Smooth muscle cell (in vitro differentiated cells): Measurements from ENCODE around the gene MBLAC2. TPM values are rescaled to one million over a fixed set of nuclear protein-coding genes. Genes with fewer than 3 reads are reported as not detected.
A peak's percentile ranks its signal among the peaks of the same experiment; 100 is the strongest.

ENCODE experiments used
- DNase-seq: peaks from one replicate; lab custom pipeline; 2025; ENCODE audit not compliant: unreplicated experiment; lab: John Stamatoyannopoulos, UW
- H2AFZ ChIP-seq: fragments of 200-600 bp; sonication (generic); 2 replicates; pipeline ENCODE4 v1.6.0; 2016; ENCODE audit warnings: antibody characterized with exemption, low read depth, mild to moderate bottlenecking
- H3F3A ChIP-seq: fragments of 200-600 bp; sonication (generic); 2 replicates; pipeline ENCODE4 v1.6.0; 2017; ENCODE audit warnings: antibody characterized with exemption, low read depth
- H3K27ac ChIP-seq: fragments of 200-600 bp; sonication (generic); 2 replicates; pipeline ENCODE4 v1.5.1; 2016; ENCODE audit warnings: low read depth, mild to moderate bottlenecking
- H3K27me3 ChIP-seq: fragments of 200-600 bp; sonication (generic); 2 replicates; pipeline ENCODE4 v1.6.1; 2016; ENCODE audit warnings: low read depth, mild to moderate bottlenecking
- H3K36me3 ChIP-seq: fragments of 200-600 bp; sonication (generic); 2 replicates; pipeline ENCODE4 v1.5.1; 2016; ENCODE audit warnings: low read depth
- H3K4me1 ChIP-seq: fragments of 200-600 bp; sonication (generic); 2 replicates; pipeline ENCODE4 v1.5.1; 2016; ENCODE audit warnings: low read depth
- H3K4me2 ChIP-seq: fragments of 200-600 bp; sonication (generic); 2 replicates; pipeline ENCODE4 v1.6.0; 2016; ENCODE audit warnings: mild to moderate bottlenecking
- H3K4me3 ChIP-seq: fragments of 200-600 bp; sonication (generic); 2 replicates; pipeline ENCODE4 v1.5.1; 2016; ENCODE audit warnings: mild to moderate bottlenecking
- H3K79me2 ChIP-seq: fragments of 200-600 bp; sonication (generic); 2 replicates; pipeline ENCODE4 v1.6.0; 2016; ENCODE audit warnings: low read depth, mild to moderate bottlenecking
- H3K9ac ChIP-seq: fragments of 200-600 bp; sonication (generic); 2 replicates; pipeline ENCODE4 v1.6.0; 2016; ENCODE audit warnings: low read depth
- H3K9me3 ChIP-seq: fragments of 200-600 bp; sonication (generic); replicated peaks from 2 replicates; pipeline ENCODE4 v1.5.1; 2016; ENCODE audit warnings: low read depth
- H4K20me1 ChIP-seq: fragments of 200-600 bp; sonication (generic); 2 replicates; pipeline ENCODE4 v1.6.0; 2016; ENCODE audit warnings: low read depth
- WGBS: methylation state at CpG from one replicate; pipeline ENCODE4 v1.1.7; 2016; ENCODE audit warnings: low lambda C conversion rate; 5-methylcytosine and 5-hydroxymethylcytosine counted together
- polyA plus RNA-seq: library from polyadenylated mRNA; unstranded; fragments of >200 nt; fragmentation: Nextera tagmentation; extraction: Ambion mirVana; gene quantifications from 2 replicates; pipeline ENCODE4 v1.2.1, GENCODE V29; 2016
- total RNA-seq: library from RNA; depleted of rRNA; stranded (reverse); fragments of >200 nt; gene quantifications from 2 replicates; pipeline ENCODE4 v1.2.3, GENCODE V29; 2014
- TF ChIP-seq, protein P1 (sequence below): fragments of 200-600 bp; sonication (generic); IDR thresholded peaks from 2 replicates; pipeline ENCODE4 v1.5.1; 2017; ENCODE audit warnings: borderline replicate concordance, mild to moderate bottlenecking, antibody characterized with exemption; ENCODE audit not compliant: insufficient read depth, poor library complexity, severe bottlenecking

MBLAC2 gene
- total and polyA plus RNA-seq, 2 experiments from 2014 or later = 1.9 to 3.8 TPM

GRCh38 chr5:90440644-90441043 is 33.9 kb downstream of the MBLAC2 start:
- WGBS = 60% methylated on average over 2 of the region's 2 CpGs
- peaks cover 11% of the 10 kb centered on the region for H3K27me3 ChIP-seq
- no peaks in the 10 kb centered on the region for H4K20me1 ChIP-seq
- peak overlapping the region; percentile 96 for H2AFZ ChIP-seq
- H3K79me2 ChIP-seq = no peaks in the 10 kb centered on the region
- no peaks in the 10 kb centered on the region for H3K9me3 ChIP-seq
- no peaks in the 10 kb centered on the region for H3K36me3 ChIP-seq
- H3K4me3 ChIP-seq = no peak overlapping the region
- H3K4me1 ChIP-seq = peaks cover 9% of the 10 kb centered on the region
- H3K27ac ChIP-seq = no peak overlapping the region
- H3K9ac ChIP-seq = no peak overlapping the region
- DNase-seq = no peak
- no peaks in the 10 kb centered on the region for H3F3A ChIP-seq
- H3K4me2 ChIP-seq = peak overlapping the region; percentile 85
- TF ChIP-seq, protein P1, sequence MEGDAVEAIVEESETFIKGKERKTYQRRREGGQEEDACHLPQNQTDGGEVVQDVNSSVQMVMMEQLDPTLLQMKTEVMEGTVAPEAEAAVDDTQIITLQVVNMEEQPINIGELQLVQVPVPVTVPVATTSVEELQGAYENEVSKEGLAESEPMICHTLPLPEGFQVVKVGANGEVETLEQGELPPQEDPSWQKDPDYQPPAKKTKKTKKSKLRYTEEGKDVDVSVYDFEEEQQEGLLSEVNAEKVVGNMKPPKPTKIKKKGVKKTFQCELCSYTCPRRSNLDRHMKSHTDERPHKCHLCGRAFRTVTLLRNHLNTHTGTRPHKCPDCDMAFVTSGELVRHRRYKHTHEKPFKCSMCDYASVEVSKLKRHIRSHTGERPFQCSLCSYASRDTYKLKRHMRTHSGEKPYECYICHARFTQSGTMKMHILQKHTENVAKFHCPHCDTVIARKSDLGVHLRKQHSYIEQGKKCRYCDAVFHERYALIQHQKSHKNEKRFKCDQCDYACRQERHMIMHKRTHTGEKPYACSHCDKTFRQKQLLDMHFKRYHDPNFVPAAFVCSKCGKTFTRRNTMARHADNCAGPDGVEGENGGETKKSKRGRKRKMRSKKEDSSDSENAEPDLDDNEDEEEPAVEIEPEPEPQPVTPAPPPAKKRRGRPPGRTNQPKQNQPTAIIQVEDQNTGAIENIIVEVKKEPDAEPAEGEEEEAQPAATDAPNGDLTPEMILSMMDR = no peak

DNA sequence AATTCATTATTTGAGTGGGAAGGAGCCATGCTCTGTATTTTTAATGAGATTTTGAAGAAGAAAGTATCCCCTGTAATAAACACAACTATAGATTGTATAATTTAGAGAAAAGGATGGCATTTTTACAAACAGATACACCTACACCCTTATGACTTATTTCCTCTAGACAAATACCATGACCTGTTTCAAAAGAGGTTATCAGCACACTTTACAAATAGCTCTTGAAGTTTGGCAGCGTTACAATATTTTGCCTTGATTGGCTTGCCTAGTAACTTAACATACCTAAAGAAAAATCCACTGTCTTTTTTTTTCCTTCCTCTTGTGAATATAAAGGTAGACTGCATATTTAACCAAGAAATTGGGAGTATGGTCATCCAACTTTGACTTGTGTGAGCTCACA is 36.5 kb downstream of the MBLAC2 start:
- Histone ChIP-seq H3K4me3 (no peak overlapping the region), H2AFZ (no peak overlapping the region), H3K9ac (no peak overlapping the region), H3K9me3 (no peaks in the 10 kb centered on the region), H3K27me3 (peaks cover 11% of the 10 kb centered on the region), H3K27ac (no peak overlapping the region), H3F3A (no peaks in the 10 kb centered on the region), H3K4me2 (no peak overlapping the region), H3K4me1 (peaks cover 9% of the 10 kb centered on the region), H4K20me1 (no peaks in the 10 kb centered on the region), H3K79me2 (no peaks in the 10 kb centered on the region), H3K36me3 (no peaks in the 10 kb centered on the region)
- TF ChIP-seq, protein P1 = no peak
- 69% methylated on average over 1 of the region's 1 CpG for WGBS
- DNase-seq = no peak

- H4K20me1 ChIP-seq = no peaks in the 10 kb centered on the region
- H3K79me2 ChIP-seq = no peaks in the 10 kb centered on the region
- no peak overlapping the region for H3K9ac ChIP-seq
- peaks cover 9% of the 10 kb centered on the region for H3K4me1 ChIP-seq
- no peak overlapping the region for H2AFZ ChIP-seq
- DNase-seq = no peak
- peaks cover 11% of the 10 kb centered on the region for H3K27me3 ChIP-seq
- H3F3A ChIP-seq = no peaks in the 10 kb centered on the region
- H3K4me3 ChIP-seq = no peak overlapping the region
- TF ChIP-seq, protein P1 = no peak
- H3K27ac ChIP-seq = no peak overlapping the region
- no peak overlapping the region for H3K4me2 ChIP-seq
- H3K36me3 ChIP-seq = no peaks in the 10 kb centered on the region
- H3K9me3 ChIP-seq = no peaks in the 10 kb centered on the region
Observed at GRCh38 chr5:90437663-90438062, 36.9 kb downstream of the MBLAC2 start.

- H3K27me3 ChIP-seq = peaks cover 11% of the 10 kb centered on the region
- H3K4me1 ChIP-seq = no peaks in the 10 kb centered on the region
- no peak overlapping the region for H3K4me3 ChIP-seq
- TF ChIP-seq, protein P1 = peak; percentile 52
- no peak overlapping the region for H3K9ac ChIP-seq
- no peak overlapping the region for H2AFZ ChIP-seq
- no peaks in the 10 kb centered on the region for H3K36me3 ChIP-seq
- DNase-seq = no peak
- H4K20me1 ChIP-seq = no peaks in the 10 kb centered on the region
- 62% methylated on average over 5 of the region's 5 CpGs for WGBS
- H3K9me3 ChIP-seq = no peaks in the 10 kb centered on the region
- no peaks in the 10 kb centered on the region for H3K79me2 ChIP-seq
- H3K27ac ChIP-seq = no peak overlapping the region
- no peak overlapping the region for H3K4me2 ChIP-seq
- no peaks in the 10 kb centered on the region for H3F3A ChIP-seq
Observed at GRCh38 chr5:90434116-90434714, 40.4 kb downstream of the MBLAC2 start.
